Breast epithelium (tissue), 4 donors: ENCODE data around the gene PHACTR1. TPM values are rescaled to one million over a fixed set of nuclear protein-coding genes. Genes with fewer than 3 reads are reported as not detected.

Experiments used
- DNase-seq, 2 donors: peaks; one replicate each; pipeline ENCODE4 v3.0.0-alpha.2; 2019; ENCODE audit warnings: low spot score in 2 of 2
- H3K27ac ChIP-seq, 2 donors: fragments of 200-600 bp; sonication (generic) in 1 of 2; one replicate each; pipeline ENCODE4 v1.5.1; 2016 to 2019; ENCODE audit warnings: mild to moderate bottlenecking in 1 of 2
- H3K27me3 ChIP-seq, 2 donors: fragments of 200-600 bp; sonication (generic) in 1 of 2; one replicate each; pipeline versions ENCODE4 v1.5.1 to v1.6.0; 2017 to 2019; ENCODE audit warnings: control low read depth in 1 of 2, mild to moderate bottlenecking in 1 of 2
- H3K36me3 ChIP-seq: fragments of 200-600 bp; one replicate; pipeline ENCODE4 v1.5.1; 2019
- H3K4me1 ChIP-seq, 2 donors: fragments of 200-600 bp; sonication (generic); one replicate each; pipeline ENCODE4 v1.5.1; 2016 to 2019; ENCODE audit warnings: control low read depth in 1 of 2
- H3K4me3 ChIP-seq, 3 donors: fragments of 200-600 bp; sonication (generic); 1 replicate in 2 of 3; 2 replicates in 1 of 3; pipeline ENCODE4 v1.5.1; 2016 to 2019; ENCODE audit warnings: mild to moderate bottlenecking in 3 of 3, moderate library complexity in 2 of 3
- H3K9me3 ChIP-seq, 2 donors: fragments of 200-600 bp; sonication (generic) in 1 of 2; one replicate each; pipeline ENCODE4 v1.5.1; 2016 to 2019; ENCODE audit warnings: control low read depth in 1 of 2
- POLR2A ChIP-seq: fragments of 450-650 bp; IDR thresholded peaks from one replicate; pipeline ENCODE4 v1.6.1; 2016; ENCODE audit warnings: antibody characterized with exemption, mild to moderate bottlenecking, moderate library complexity
- POLR2AphosphoS5 ChIP-seq, 3 donors: sonication (generic); formaldehyde crosslinking; IDR thresholded peaks; one replicate each; pipeline ENCODE4 v1.6.1; 2017; ENCODE audit warnings: antibody characterized with exemption in 3 of 3
- intact Hi-C: fragments of 100-400 bp; cut with DNase I; formaldehyde crosslinking; loops from one replicate; pipeline ENCODE4 v1.15.1; 2023; ENCODE audit warnings: low total_unique reads
- total RNA-seq, 3 donors: library from RNA; depleted of rRNA; stranded (reverse); fragments of >200 nt; gene quantifications; one replicate each; pipeline ENCODE4 v1.1.0, GENCODE V29; 2016
- TF ChIP-seq, protein P1 (sequence below), 3 donors: fragments of 450-650 bp; IDR thresholded peaks; one replicate each; pipeline ENCODE4 v1.5.1; 2016 to 2017; ENCODE audit warnings: antibody characterized with exemption in 3 of 3, mild to moderate bottlenecking in 3 of 3, moderate library complexity in 3 of 3

The PHACTR1 gene
- total RNA-seq, 3 donors from 2014 or later, result 4.1 to 5.6 (median 4.6) TPM

GRCh38 chr6:12714022-12714421 lies 2.5 kb upstream of the PHACTR1 start:
- no peak for DNase-seq
- Histone ChIP-seq H3K4me1 (no peaks in the 10 kb centered on the region), H3K27ac (no peak overlapping the region), H3K27me3 (peaks cover 0 to 43% of the 10 kb centered on the region in 2 donors), H3K9me3 (no peaks in the 10 kb centered on the region), H3K4me3 (no peak overlapping the region), H3K36me3 (no peaks in the 10 kb centered on the region)
- TF ChIP-seq POLR2A (no peak), POLR2AphosphoS5 (IDR thresholded peaks at IDR 0.05) (no peak)
- TF ChIP-seq, protein P1, sequence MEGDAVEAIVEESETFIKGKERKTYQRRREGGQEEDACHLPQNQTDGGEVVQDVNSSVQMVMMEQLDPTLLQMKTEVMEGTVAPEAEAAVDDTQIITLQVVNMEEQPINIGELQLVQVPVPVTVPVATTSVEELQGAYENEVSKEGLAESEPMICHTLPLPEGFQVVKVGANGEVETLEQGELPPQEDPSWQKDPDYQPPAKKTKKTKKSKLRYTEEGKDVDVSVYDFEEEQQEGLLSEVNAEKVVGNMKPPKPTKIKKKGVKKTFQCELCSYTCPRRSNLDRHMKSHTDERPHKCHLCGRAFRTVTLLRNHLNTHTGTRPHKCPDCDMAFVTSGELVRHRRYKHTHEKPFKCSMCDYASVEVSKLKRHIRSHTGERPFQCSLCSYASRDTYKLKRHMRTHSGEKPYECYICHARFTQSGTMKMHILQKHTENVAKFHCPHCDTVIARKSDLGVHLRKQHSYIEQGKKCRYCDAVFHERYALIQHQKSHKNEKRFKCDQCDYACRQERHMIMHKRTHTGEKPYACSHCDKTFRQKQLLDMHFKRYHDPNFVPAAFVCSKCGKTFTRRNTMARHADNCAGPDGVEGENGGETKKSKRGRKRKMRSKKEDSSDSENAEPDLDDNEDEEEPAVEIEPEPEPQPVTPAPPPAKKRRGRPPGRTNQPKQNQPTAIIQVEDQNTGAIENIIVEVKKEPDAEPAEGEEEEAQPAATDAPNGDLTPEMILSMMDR (IDR thresholded peaks at IDR 0.05), result no peak
- intact Hi-C loops, result no loop called here

DNA sequence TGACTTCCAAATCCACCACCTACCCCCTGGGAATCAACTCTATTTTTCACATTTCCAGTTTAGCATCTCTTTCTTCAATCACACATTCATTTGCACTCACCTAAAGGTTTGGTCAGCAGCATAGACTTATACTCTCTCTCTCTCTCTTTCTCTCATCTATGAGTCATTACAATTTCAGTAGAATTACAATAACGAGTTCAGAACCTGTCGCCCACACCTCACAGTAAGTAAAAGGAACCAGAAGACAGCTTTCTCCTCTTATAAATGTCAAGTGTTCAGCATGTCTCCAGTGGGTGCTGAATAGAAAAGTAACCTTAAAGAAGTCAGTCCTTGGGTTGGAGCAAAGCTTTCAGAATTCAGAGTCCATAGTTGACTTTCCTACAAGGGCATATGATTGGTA lies 1.1 kb upstream of the PHACTR1 start:
- intact Hi-C loops, result no loop called here
- no peaks in the 10 kb centered on the region for H3K36me3 ChIP-seq
- H3K4me1 ChIP-seq, result no peaks in the 10 kb centered on the region
- TF ChIP-seq, protein P1 (IDR thresholded peaks at IDR 0.05), result no peak
- TF ChIP-seq POLR2A, result no peak
- TF ChIP-seq POLR2AphosphoS5 (IDR thresholded peaks at IDR 0.05), result no peak
- no peak overlapping the region for H3K4me3 ChIP-seq
- peaks cover 0 to 38% of the 10 kb centered on the region in 2 donors for H3K27me3 ChIP-seq
- DNase-seq, result no peak
- H3K9me3 ChIP-seq, result no peaks in the 10 kb centered on the region
- no peak overlapping the region for H3K27ac ChIP-seq

DNA sequence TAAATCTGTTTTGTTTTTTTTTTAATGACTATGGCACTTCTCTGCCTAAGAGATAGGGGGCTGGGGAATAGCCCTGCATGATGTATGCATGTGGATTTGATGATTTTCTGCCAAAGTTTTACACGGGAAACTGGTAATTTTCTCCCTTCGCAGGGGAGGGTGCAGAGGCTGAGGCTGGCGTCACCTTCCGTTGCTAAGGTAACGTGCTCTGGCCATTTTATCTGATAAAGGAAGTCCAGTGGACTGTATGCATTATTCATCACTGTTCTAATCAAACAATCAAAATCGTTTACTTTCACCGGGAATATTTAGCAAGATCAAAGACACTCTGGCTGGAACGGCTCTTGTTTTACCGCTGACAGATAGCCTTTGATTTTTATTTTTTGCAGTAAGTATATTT lies 789 bp downstream of the PHACTR1 start:
- no peaks in the 10 kb centered on the region for H3K36me3 ChIP-seq
- H3K27me3 ChIP-seq, result peaks cover 0 to 28% of the 10 kb centered on the region in 2 donors
- H3K9me3 ChIP-seq, result no peaks in the 10 kb centered on the region
- H3K4me3 ChIP-seq, result no peak overlapping the region
- no peak for DNase-seq
- intact Hi-C loops, result no loop called here
- H3K27ac ChIP-seq, result no peak overlapping the region
- TF ChIP-seq POLR2AphosphoS5 (IDR thresholded peaks at IDR 0.05) (no peak), POLR2A (no peak)
- TF ChIP-seq, protein P1 (IDR thresholded peaks at IDR 0.05), result no peak
- H3K4me1 ChIP-seq, result no peaks in the 10 kb centered on the region

GRCh38 chr6:12718015-12718414 lies 1.4 kb downstream of the PHACTR1 start:
- intact Hi-C loops, result no loop called here
- peaks cover 0 to 28% of the 10 kb centered on the region in 2 donors for H3K27me3 ChIP-seq

GRCh38 chr6:12719017-12719416 lies 2.5 kb downstream of the PHACTR1 start:
- intact Hi-C loops, result no loop called here
- Histone ChIP-seq H3K36me3 (no peaks in the 10 kb centered on the region), H3K4me3 (no peak overlapping the region), H3K9me3 (no peaks in the 10 kb centered on the region), H3K27me3 (peaks cover 0 to 28% of the 10 kb centered on the region in 2 donors), H3K27ac (no peak overlapping the region), H3K4me1 (no peaks in the 10 kb centered on the region)
- TF ChIP-seq POLR2A (no peak), POLR2AphosphoS5 (IDR thresholded peaks at IDR 0.05) (no peak)
- TF ChIP-seq, protein P1 (IDR thresholded peaks at IDR 0.05), result no peak
- DNase-seq, result no peak

More at GRCh38 chr6:12718015-12718414, 1.4 kb downstream of the PHACTR1 start:
- Histone ChIP-seq H3K9me3 (no peaks in the 10 kb centered on the region), H3K27ac (no peak overlapping the region), H3K36me3 (no peaks in the 10 kb centered on the region), H3K4me3 (no peak overlapping the region), H3K4me1 (no peaks in the 10 kb centered on the region)
- DNase-seq, result no peak
- no peak for TF ChIP-seq POLR2A
- TF ChIP-seq, protein P1 (IDR thresholded peaks at IDR 0.05), result no peak
- TF ChIP-seq POLR2AphosphoS5 (IDR thresholded peaks at IDR 0.05), result no peak
